K562 (cell line): Measurements from ENCODE around the gene NTSR1. TPM values are rescaled to one million over a fixed set of nuclear protein-coding genes. Genes with fewer than 3 reads are reported as not detected.

Experiments used
- BMI1 ChIP-seq: fragments of 150-350 bp; IDR thresholded peaks from 2 replicates; pipeline ENCODE4 v1.6.1; 2014; ENCODE audit warnings: low read length
- E2F6 ChIP-seq, 2 experiments: IDR thresholded peaks; 2 replicates each; pipeline ENCODE4 v1.6.1; 2011; ENCODE audit warnings: borderline replicate concordance in 1 of 2, control low read depth in 1 of 2, low read depth in 1 of 2, low read length in 1 of 2, mild to moderate bottlenecking in 1 of 2, mixed read lengths in 1 of 2, moderate library complexity in 1 of 2; ENCODE audit not compliant: insufficient read depth in 1 of 2, insufficient read length in 1 of 2, poor library complexity in 1 of 2, severe bottlenecking in 1 of 2; ENCODE audit errors: extremely low read depth in 1 of 2
- FOSL1 ChIP-seq: fragments of 200-800 bp; sonication (Bioruptor generic); conservative IDR thresholded peaks from 2 replicates; pipeline ENCODE4 v1.6.1; 2016; ENCODE audit warnings: missing genetic modification characterization, missing compliant biosample characterization
- FOXP4 ChIP-seq: sonication (generic); formaldehyde crosslinking; IDR thresholded peaks from 2 replicates; pipeline ENCODE4 v1.8.0; 2022; ENCODE audit warnings: mild to moderate bottlenecking, missing genetic modification reagents, borderline replicate concordance
- GTF2A2 ChIP-seq: IDR thresholded peaks from 2 replicates; pipeline ENCODE4 v1.6.1; 2016; ENCODE audit warnings: mild to moderate bottlenecking, missing genetic modification characterization, missing compliant biosample characterization
- LEF1 ChIP-seq: fragments of 450-650 bp; IDR thresholded peaks from 2 replicates; pipeline ENCODE4 v1.6.1; 2016; ENCODE audit warnings: mild to moderate bottlenecking
- MAFG ChIP-seq: fragments of 450-650 bp; conservative IDR thresholded peaks from 2 replicates; pipeline ENCODE4 v1.6.1; 2016; ENCODE audit warnings: missing genetic modification characterization, missing compliant biosample characterization
- MAX ChIP-seq: sonication (generic); formaldehyde crosslinking; IDR thresholded peaks from 2 replicates; pipeline ENCODE4 v1.9.0; 2022; ENCODE audit warnings: mild to moderate bottlenecking, missing genetic modification reagents
- MITF ChIP-seq: IDR thresholded peaks from 2 replicates; pipeline ENCODE4 v1.6.1; 2014; ENCODE audit warnings: antibody characterized with exemption
- NR2C2 ChIP-seq, 2 experiments: fragments of 200-800 bp in 1 of 2; sonication (Bioruptor generic) in 1 of 2; sonication (generic) in 1 of 2; formaldehyde crosslinking in 1 of 2; IDR thresholded peaks; 2 replicates each; pipeline versions ENCODE4 v1.6.1 to v1.8.0; 2016 to 2022; ENCODE audit warnings: mild to moderate bottlenecking in 1 of 2, missing compliant biosample characterization in 1 of 2, missing genetic modification characterization in 1 of 2, missing genetic modification reagents in 1 of 2
- PHF8 ChIP-seq: fragments of 200-600 bp; sonication (generic); IDR thresholded peaks from 2 replicates; pipeline ENCODE4 v1.6.1; 2012; ENCODE audit warnings: mixed run types, mild to moderate bottlenecking, inconsistent platforms, low read length, moderate library complexity, borderline replicate concordance
- PML ChIP-seq: IDR thresholded peaks from 2 replicates; pipeline ENCODE4 v1.6.1; 2012; ENCODE audit warnings: low read length, inconsistent platforms
- POLR2AphosphoS5 ChIP-seq: IDR thresholded peaks from 2 replicates; pipeline ENCODE4 v1.6.1; 2011; ENCODE audit warnings: mild to moderate bottlenecking, low read depth, low read length, moderate library complexity; ENCODE audit not compliant: control insufficient read depth, insufficient read depth
- POLR2B ChIP-seq: fragments of 450-650 bp; IDR thresholded peaks from 2 replicates; pipeline ENCODE4 v1.6.1; 2018; ENCODE audit warnings: low read depth; ENCODE audit not compliant: partially characterized antibody
- RBFOX2 ChIP-seq: fragments of 200-400 bp; formaldehyde crosslinking; IDR thresholded peaks from 2 replicates; pipeline ENCODE4 v1.6.1; 2017; ENCODE audit warnings: low read depth, mild to moderate bottlenecking, low read length, moderate library complexity
- RCOR1 ChIP-seq, 2 experiments: IDR thresholded peaks; 2 replicates each; pipeline ENCODE4 v1.6.1; 2012; ENCODE audit warnings: low read depth in 2 of 2, low read length in 2 of 2, borderline replicate concordance in 1 of 2, improper control_type of control experiment in 1 of 2
- SFPQ ChIP-seq: fragments of 200-400 bp; formaldehyde crosslinking; IDR thresholded peaks from 2 replicates; pipeline ENCODE4 v1.6.1; 2017; ENCODE audit warnings: mild to moderate bottlenecking, low read depth, low read length, moderate library complexity
- SNRNP70 ChIP-seq: fragments of 200-400 bp; formaldehyde crosslinking; optimal IDR thresholded peaks from 2 replicates; pipeline ENCODE3; 2017; ENCODE audit warnings: low read depth, low read length
- SREBF2 ChIP-seq: sonication (generic); formaldehyde crosslinking; IDR thresholded peaks from 2 replicates; pipeline ENCODE4 v1.4.0; 2020; ENCODE audit warnings: mild to moderate bottlenecking, missing genetic modification reagents
- TAF7 ChIP-seq: fragments of 450-650 bp; IDR thresholded peaks from 2 replicates; pipeline ENCODE4 v1.6.1; 2016; ENCODE audit warnings: missing genetic modification characterization, missing compliant biosample characterization
- TCF7L2 ChIP-seq: fragments of 150-350 bp; IDR thresholded peaks from 2 replicates; pipeline ENCODE4 v1.6.1; 2016; ENCODE audit warnings: low read depth, mild to moderate bottlenecking, low read length, moderate library complexity
- ZSCAN32 ChIP-seq: fragments of 450-650 bp; formaldehyde crosslinking; IDR thresholded peaks from 2 replicates; pipeline ENCODE4 v1.4.0; 2020; ENCODE audit warnings: mild to moderate bottlenecking, moderate library complexity
- polyA plus RNA-seq, 8 experiments: library from polyadenylated mRNA; depleted of rRNA in 4 of 8; stranded (reverse) in 5 of 8; unstranded in 3 of 8; fragments of >200 nt; fragmentation: Nextera tagmentation in 2 of 8; fragmentation: Illumina TruSeq in 1 of 8; extraction: Ambion mirVana in 2 of 8; extraction: Trizol in 1 of 8; gene quantifications; 2 replicates each; pipeline versions ENCODE4 v1.2.1 to v1.2.3, GENCODE V29; 2011 to 2014; ENCODE audit warnings: inconsistent platforms in 1 of 8, missing spikeins in 1 of 8
- total RNA-seq, 7 experiments: library from RNA; depleted of rRNA in 6 of 7; stranded (reverse); fragments of >200 nt in 6 of 7; fragmentation: Illumina TruSeq in 2 of 7; extraction: Trizol in 2 of 7; gene quantifications; 2 replicates each; pipeline versions ENCODE4 v1.2.1 to v1.2.3, GENCODE V29; 2011 to 2021; ENCODE audit warnings: low replicate concordance in 1 of 7

Gene NTSR1
- total and polyA plus RNA-seq, 9 of the 15 experiments (the other 6 are each of a cell fraction or from before 2014, with no cell fraction given): 0.04 to 0.40 (median 0.13) TPM; not detected in 3

- TF ChIP-seq MITF (no peak), GTF2A2 (tag) (no peak), LEF1 (no peak), SREBF2 (CRISPR knock-in tag) (no peak), NR2C2 (CRISPR knock-in tag; IDR thresholded peaks at IDR 0.05) (no peak), NR2C2 (tag; IDR thresholded peaks at IDR 0.05) (no peak), RCOR1 (IDR thresholded peaks at IDR 0.05; ENCODE audit: borderline replicate concordance in 1 of 2, low read depth in 2 of 2, low read length in 2 of 2) (no peak), FOXP4 (CRISPR knock-in tag) (no peak), POLR2AphosphoS5 (0 out of 2 replicates have a peak, but pooled peaks have one; percentile 8), PML (no peak), TAF7 (tag) (no peak), SFPQ (no peak), SNRNP70 (no peak), BMI1 (no peak), TCF7L2 (no peak), MAX (peak; percentile 36; the same call in 1 of the 2 replicates), MAFG (no peak), PHF8 (no peak), POLR2B (peak; percentile 5), E2F6 (IDR thresholded peaks at IDR 0.05; ENCODE audit: borderline replicate concordance in 1 of 2, extremely low read depth in 1 of 2, insufficient read depth in 1 of 2, insufficient read length in 1 of 2, low read depth in 1 of 2, low read length in 1 of 2, poor library complexity in 1 of 2, severe bottlenecking in 1 of 2) (peak in 1 of 2 experiments; percentile 11), RBFOX2 (peak; percentile 3; the same call in 1 of the 2 replicates), ZSCAN32 (CRISPR knock-in tag) (no peak), FOSL1 (tag) (no peak)
Observed at GRCh38 chr20:62775206-62775605, 66.6 kb downstream of the NTSR1 start (continued).
